IPS DF 4.7 (cell line): ENCODE data around the gene BOD1.

ENCODE experiments used
- DNase-seq: peaks from one replicate; pipeline ENCODE4 v3.0.0-alpha.2; 2013; ENCODE audit warnings: low spot score; ENCODE audit errors: extremely low read depth

BOD1 gene

DNA sequence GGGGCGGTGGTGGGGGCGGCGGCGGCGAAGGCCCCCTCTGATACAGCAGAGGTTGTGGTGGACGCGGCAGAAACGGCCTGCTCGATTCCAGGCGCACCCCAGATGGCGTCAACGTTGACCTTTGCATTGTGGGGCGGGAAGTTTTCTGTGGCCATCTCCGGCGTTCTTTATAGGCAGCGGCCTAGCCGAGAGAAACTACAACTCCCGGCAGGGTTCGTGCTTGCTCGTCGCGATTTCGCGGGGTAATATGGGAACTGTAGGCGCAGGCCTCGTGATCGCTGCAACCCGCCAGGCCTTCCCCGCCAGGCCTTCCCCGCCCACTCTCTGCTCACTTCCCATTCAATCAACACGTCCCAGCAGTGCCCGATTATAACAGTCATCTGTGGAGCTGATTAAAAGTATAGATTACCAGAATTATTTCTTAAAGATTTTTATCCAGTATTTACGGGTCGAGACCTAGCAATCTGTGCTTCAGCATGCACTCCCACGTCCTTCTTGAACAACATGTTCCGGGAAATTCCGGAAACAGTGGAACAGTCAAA, at the start of gene BOD1:
BOD1 (minus strand) TSS at position 74 of the 542 bp plus-strand sequence. CDS start 214 bp downstream, outside the sequence.
- peak; percentile 88 for DNase-seq

DNA sequence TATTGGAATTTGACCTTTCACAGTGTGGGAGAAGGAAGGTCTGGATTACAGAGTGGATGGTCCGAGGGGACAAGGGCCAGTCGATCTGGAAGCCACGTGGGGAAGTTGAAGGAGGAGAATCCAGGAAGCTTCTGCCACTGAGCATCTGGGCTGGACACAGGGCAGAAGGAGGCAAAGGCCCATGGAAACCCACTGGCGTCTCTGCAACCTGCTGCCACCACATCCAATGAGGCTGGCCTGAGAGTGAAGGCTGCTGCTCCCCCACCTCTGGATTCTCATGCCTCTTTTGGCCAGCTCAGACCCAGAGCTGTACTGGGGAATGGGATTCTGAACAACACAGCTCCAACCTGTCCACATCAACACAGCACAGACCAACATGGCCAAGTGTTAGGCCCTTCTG, 48.9 kb upstream of the BOD1 start:
- no peak for DNase-seq

DNA sequence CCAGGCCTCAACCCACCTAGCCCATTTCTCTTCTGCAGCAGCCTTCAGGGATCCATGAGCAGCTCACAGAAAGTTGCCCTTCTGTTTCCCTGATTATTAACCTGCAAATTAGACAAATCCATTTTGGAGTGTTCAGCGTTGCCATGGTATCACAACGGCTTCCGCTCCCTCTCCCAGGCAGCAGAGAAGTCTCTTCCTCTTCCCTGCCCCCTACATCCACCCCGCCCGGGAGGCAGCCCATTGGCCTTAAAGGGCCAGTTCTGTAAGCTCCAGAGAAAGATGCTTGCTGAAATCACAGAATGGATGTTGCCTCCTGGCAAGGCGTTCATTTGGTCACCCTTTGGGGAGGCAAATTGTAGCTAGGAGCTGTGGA, 47.7 kb upstream of the BOD1 start:
- DNase-seq, result no peak

DNA sequence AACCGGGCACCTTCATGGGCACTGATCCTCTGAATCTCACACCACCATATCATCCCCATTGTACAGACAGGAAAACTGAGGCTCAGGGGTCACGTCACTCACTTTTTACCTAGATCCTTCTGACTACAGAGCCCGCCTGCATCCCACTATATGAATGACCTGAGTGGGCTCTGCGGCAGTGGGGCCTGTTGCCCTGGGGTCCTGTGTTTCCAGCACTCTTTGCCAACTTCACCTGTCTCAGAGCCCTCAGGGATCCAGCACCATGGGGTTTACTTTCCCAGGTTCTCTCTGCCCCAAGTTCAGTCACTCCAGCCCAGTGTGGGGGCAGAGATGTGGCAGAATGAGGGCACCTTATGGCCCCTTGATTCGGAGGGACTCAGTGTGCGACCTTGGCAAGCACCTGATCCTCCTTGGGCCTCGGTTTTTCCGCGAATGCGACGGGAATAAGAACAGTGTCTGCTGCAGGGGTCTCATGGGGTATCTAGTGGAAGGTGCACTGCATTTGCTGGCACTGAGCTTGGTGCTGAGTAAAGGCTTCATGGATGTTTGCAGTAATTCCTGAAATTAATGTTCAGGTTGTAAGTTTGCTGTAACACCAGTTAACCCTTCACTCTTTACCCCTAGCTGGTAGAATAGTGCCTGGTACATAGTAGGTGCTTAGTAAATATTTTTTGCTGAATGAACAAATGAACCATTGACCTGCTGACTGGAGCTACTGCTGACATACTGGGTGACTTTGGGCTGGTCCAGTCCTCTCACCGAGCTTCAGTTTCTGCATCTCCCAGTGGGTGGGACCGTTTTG, 47.1 kb upstream of the BOD1 start:
- no peak for DNase-seq

DNA sequence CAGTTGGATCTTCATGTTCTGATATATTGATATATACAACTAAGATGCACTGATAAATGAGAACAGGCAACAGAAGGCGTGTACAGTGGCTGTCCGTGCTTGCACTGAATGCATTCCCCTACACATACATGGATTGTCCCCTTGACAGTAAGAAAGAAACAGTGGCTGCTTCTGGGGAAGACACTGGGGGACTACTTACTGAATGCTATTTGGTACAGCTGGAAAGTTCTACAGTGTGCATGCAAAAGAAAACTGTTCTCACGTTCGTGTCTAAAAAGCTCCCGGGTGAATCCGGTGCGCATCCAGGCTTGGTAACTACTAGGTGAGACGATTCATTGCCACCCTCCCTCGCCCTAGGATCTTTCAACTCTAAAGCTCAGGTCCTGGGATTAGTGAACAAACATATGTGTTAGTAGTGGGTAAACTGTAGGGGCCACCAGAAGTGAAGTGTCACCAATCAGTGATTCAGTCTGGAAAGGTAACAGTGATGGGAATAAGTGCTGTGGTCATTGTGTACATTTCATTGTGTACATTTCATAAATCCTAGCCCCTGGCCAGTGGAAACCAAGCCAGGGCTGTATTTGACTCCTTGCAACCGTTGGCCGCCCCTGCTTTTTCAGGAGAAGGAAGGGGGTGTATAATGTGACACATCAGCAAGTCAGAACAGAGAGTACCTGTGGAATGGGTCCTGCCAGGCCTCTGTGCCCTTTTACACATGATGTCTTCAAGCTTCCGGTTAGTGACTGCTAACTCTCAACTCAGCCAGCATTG, 46.3 kb upstream of the BOD1 start:
- DNase-seq, result no peak

DNA sequence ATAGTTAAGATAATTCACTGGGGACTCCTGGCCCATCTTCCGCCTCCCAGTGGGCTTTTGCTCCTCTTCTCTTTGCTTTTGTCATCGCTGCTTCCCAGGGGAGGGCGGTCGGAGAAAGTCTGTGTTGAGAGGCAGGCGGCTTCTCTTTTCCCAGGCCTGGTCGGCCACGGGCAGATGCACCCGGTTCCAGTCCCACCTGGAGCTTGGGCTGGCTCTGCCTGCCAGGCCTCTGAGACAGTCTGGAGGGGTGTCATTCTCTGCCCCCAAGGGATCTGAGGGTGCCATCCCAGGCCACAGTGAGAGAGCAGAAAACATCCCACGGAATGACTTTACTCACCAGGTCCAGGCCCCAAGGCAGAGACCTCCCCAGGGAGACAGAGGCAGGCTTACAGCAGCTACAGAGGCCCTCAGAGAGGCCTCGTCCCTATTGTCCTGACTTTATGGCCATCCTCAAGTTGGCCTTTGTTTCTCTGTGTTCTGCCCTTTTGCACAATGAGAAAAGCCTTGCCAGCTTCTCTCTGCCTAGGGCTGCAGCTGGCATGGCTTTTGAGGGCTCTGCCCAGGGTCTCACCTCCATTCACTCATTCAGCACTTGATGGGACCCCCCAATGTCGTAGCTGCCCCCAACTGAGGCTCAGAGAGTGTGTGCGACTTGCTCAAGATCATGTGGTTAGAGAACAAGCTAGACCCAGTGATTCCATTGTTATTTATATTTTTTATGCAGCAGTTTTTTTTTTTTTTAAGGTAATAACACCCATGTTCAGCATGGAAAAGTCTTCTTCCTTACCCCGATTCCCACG, 44.2 kb upstream of the BOD1 start:
- DNase-seq, result no peak

DNA sequence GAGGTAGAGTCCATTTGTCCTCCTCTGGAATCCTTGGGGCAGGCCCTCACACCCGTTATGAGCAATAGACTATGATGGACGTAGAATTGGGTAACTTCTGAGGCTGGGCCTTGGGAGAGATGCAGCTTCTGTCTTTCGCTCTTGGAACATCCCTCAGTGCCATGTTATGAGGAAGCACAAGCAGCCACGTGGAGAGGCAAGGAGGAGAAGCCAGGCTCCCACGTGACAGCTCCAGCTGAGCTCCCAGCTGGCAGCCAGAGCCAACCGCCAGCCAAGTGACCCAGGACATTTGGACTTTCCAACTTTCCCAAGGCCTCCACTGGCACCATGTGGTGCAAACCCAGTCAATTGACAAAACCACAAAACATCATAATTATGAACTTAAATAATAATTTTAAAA, 43.0 kb upstream of the BOD1 start:
- no peak for DNase-seq

DNA sequence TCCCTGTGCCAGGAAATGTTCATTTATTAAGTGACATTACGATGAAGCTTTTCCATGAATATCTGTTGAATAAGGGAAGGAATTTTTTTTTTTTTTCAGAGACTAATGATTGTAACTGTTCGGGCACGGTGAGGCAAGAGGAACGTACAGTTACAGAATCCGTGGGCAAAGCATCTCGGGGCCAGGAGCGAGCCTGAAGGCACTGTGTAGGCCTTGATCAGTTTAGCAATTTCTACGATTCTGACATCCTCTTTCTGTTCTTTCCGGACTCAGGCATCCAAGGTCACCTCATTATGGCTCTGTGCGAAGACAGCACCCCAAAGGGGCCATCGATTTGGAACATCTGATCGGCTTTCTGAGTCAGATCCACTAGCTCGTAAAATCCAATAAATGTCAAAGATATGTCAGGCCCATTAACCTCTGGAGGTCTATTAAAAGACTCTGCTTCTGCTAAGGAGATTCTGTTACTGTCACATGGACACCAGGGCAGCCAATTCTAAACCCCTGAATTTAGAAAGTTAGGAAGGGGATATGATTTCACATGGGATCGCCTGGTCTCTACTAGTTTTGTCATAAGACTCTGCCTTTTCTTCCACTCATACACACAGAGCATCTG, 41.4 kb upstream of the BOD1 start:
- no peak for DNase-seq

DNA sequence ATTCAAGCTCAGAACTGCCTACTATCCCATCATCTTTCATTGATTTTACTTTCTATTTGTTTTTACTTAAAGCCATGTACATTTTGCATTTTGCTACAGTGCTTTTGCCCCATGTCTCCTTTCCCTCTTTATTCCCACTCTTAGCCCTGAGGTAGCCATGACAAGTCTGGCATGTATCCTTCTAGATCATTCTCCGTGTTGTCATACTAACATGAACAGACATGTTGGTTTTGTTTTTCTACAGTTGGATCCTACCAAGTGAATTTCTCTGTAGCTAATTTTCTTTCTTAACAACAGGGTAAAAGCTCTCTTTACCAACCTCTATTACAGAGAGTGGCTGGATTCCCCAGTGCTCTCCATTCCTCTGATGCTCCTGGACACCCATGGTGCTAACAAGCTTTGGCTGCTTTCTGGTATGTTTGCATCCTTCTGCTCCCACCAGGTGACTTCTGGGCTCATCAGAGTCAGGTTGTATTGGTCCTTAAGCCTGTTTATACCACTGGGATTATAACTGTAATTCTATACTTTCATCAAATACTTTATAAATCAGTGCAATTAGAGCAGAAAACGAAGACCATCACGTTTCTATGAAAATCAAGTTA, 38.8 kb upstream of the BOD1 start:
- DNase-seq, result no peak

DNA sequence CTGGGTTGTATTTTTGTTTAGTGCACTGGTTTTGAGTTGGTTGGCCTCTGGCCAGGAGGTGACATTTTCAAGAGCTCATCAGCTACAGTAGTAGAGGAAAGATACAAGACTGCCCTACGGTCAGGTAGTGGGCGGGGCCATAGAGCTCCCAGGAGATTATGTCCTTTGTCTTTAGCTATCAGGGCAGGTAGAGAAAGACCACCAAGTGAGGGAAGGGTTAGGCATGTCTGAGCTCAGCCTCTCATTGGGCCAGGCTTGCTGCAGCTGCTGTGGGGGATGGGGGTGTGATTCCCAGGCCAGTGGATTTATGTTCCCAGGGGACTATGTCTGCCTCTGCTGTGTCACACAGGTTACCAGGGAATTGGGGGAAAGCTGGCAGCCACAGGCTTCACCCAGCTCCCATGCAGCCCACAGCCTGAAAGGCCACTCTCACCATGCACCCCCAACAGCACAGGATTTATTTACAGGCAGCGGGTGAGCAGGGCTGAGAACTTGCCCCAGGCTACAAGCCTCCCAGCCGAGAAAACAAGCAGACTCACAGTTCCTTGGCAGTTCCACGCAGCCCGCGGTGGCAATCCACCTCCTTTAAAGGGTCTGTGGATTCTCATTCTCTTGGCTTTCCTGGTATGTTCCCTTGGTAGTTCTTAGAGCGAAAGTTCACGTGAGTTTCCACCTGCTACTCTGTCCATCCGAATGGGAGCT, 37.5 kb upstream of the BOD1 start:
- no peak for DNase-seq

DNA sequence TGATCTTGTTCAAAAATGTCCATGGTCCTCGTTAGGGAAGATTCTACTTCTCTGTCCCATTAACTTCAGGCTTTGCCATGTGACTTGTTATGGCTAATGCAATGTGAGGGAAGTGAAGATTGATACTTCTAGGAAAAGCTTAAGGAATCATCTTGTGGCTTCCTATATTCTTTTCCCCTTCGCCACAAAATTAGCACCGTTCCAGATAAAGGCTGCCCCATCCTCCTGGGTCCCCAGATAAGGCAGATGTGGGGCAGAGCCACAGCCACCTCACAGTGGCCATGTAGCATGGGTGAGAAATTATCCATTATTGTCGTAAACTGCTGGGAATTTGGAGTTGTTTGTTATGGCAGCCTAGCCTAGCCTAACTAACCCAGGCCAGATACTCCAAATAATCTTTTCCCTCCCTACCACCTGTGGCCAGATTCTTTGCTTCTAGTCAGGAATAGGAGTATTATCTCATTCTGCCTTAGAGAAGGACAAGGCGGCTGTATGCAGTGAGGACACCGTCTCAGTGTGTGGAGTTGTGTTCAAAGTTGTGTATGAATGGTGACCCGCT, 31.9 kb upstream of the BOD1 start:
- no peak for DNase-seq

DNA sequence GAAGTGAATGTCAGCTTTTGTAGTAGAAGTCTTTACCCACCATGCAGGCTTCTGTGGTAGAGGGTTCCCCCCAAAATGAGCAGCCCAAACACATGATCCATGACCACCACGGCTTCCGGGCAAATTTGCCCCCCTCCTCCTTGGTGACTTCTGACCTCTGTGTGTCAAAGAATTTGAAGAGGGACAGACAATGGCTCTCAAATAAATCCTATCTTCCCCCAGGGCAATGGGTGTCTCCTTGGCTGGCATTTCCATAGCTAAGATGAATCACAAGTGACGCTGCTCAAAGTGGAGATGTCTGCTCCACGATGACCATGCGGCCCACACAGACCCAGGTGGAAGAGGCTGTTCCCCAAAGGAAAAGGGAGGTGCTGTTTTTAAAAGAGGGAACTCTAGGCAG, 30.2 kb upstream of the BOD1 start:
- no peak for DNase-seq

DNA sequence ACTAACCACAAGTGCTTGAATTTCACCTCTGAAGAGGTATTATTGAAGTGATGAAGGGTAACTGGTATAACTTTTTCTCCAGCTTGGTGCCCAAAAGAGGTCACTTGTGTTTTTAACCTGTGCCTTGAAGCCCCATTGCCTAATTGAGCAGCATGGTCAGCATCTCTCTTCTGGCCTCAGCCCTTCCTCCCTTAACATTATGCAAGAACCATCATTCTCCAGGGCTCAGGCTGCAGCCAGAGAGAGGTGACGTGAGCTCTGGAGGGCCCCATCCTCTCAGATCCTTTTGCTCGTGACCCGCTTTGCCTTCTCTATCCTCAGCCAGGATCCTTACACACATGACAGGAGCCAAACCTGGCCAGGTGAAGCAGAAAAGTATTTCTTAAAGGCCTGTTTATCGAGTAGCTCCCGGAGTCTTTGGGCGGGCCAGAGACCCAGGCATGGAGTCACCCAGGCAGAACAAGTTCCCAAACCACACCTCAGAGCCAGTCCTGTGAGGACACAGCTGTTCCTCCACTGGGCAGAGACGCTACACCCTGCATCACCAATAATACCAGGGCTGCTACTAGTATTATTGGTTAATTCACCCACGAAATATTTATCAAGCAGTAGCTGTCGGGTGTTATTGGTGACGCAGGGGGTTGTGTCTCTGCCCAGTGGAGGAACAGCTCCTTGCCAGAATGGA, 29.6 kb upstream of the BOD1 start:
- no peak for DNase-seq

DNA sequence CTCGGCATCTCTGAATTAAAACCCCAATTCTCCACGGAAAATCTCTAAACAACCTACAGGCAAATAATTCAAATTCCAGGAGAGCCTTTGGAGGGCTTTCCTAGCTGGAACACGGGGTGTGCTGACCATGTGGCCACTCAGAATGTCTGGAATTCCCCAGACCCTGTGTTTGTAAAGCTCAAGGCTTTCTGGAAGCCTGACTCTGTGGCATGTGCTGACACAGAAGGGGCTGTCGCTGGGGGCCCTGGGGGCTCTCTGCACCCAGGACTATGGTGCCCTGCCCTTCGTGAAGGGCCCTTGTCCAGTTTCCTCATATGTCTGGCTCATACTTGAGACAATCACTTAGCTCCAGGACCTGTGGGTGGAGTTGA, 29.0 kb upstream of the BOD1 start:
- no peak for DNase-seq

DNA sequence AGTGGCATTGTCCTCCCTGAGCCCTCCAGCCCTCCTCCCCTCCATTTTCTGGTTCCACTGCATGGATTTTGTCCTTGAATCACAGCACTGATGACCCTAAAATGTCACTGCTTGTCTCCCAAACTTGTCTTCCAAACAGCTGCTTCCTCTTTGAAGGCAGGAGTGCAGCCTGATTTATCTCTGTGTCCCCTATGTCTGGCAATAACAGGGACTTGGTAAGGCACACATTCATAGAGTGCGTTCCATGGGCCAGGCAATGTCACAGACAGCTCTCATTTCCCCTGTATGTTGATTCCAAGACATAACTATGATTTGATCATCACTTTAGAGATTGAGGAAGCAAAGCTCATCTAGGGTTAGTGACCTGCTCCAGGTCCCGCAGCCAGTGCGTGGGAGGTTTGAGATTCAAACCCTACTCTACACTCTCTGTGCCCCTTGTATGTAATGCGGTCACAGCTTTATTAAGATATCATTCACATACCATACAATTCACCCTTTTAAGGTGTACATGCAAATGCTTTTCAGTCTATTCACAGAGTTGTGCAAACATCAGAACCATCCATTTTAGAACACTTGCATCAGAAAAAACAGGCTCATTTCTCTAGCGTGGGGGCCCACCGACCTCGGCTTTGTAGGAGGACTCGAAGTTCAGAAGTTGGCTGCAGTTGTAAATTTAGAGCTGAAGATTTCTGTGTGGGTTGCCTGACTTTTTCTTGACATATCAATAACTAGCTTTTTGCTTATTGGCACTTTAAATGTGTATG, 28.4 kb upstream of the BOD1 start:
- no peak for DNase-seq

DNA sequence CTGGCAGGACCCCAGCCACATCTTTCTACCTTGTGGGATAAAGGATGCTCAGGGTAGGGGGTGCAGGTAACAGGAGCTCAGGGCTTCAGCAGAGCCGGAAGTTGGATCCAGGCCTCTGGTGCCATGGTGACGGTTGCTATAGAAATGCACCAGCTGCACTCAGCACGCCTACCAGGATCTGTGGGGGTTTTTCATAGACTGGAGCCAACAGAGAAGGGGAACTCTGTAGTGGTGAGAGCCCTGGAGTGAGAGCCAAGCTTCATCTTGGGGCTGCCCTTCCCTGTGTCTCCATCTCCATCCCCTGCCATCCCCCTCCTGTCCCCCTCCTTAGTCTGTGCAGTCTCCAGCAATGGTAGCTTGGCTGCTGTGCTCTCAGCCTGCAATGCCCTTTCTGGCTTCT, 27.5 kb upstream of the BOD1 start:
- peak; percentile 46 for DNase-seq

DNA sequence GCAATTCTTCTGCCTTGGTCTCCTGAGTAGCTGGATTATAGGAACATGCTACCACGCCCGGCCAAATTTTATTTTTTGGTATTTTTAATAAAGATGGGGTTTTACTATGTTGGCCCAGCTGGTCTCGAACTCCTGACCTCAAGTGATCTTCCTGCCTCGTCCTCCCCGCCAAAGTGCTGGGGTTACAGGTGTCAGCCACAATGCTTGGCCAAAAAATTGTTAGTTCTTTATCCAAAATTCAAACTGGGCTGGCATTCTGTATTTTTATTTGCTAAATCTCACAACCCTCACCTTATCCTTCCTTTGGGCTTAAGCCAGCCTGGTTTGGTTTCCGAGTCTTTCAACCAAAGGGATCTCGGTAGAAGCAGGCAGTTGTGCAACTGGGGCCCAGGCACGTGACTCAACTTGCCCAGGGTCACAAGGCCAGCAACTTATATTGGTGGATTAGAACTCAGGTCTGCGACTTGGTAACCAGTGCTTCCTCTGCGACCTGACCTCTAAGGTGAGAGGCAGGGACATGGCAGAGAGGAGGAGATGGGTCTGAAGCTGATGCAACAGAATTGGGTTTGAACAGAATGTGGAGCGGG, 26.5 kb upstream of the BOD1 start:
- DNase-seq, result no peak

DNA sequence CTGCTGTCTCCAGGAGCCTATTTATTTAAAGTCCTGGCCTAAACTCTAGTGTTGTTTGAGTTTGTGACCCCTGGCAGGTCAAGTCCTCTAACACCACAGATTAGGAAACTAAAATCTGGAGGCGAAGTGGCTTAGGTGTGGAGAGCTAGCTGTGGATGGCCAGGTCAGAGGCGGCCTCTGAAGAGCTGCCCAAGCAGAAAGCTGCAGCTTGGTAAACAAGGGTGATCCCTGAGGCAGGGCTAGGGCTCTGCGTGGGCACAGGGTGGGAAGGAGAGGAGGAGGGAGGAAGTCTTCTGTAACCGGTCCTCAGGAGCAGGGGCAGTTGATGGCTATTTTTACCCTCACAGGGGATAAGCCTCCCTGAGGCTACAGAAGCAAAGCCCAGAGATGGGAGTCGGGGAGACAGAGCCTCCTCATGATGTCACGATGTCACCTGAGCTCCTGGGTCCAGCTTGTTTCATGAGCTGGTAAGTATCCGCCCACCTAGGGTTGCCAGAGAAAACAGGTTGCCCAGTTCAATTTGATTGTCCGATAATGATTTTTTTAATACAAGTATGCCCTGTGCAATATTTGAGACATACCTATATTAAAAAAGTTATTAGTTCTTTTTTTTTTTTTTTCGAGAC, 25.9 kb upstream of the BOD1 start:
- no peak for DNase-seq
